A673 (cell line): ENCODE data around the gene KDM3A.

Source experiments
- CTCF ChIP-seq: fragments of 300-800, 200-600 bp; sonication (generic); conservative IDR thresholded peaks from 2 replicates; pipeline ENCODE4 v1.5.1; 2017; ENCODE audit warnings: low read depth, mild to moderate bottlenecking, antibody characterized with exemption, low read length, moderate library complexity, mixed read lengths
- EZH2 ChIP-seq: fragments of 200-600 bp; sonication (generic); IDR thresholded peaks from 2 replicates; pipeline ENCODE4 v1.6.1; 2017; ENCODE audit warnings: borderline replicate concordance, low read depth, mild to moderate bottlenecking, mixed read lengths, antibody characterized with exemption, low read length; ENCODE audit not compliant: poor library complexity, severe bottlenecking

GRCh38 chr2:86396291-86396785, 44.8 kb upstream of the KDM3A start:
- peak; percentile 72 for TF ChIP-seq CTCF
- no peak for TF ChIP-seq EZH2
